Smooth muscle cell (in vitro differentiated cells): ENCODE results near the gene SESN2. TPM values are rescaled to one million over a fixed set of nuclear protein-coding genes. Genes with fewer than 3 reads are reported as not detected.
"Not testable (repeated sequence)": the region's sequence is repeated elsewhere in the genome, so short reads cannot be mapped to it uniquely, and the experiment has no call there.

ENCODE experiments used
- DNase-seq: peaks from one replicate; lab custom pipeline; 2025; ENCODE audit not compliant: unreplicated experiment; lab: John Stamatoyannopoulos, UW
- H2AFZ ChIP-seq: fragments of 200-600 bp; sonication (generic); 2 replicates; pipeline ENCODE4 v1.6.0; 2016; ENCODE audit warnings: antibody characterized with exemption, low read depth, mild to moderate bottlenecking
- H3F3A ChIP-seq: fragments of 200-600 bp; sonication (generic); 2 replicates; pipeline ENCODE4 v1.6.0; 2017; ENCODE audit warnings: antibody characterized with exemption, low read depth
- H3K27ac ChIP-seq: fragments of 200-600 bp; sonication (generic); 2 replicates; pipeline ENCODE4 v1.5.1; 2016; ENCODE audit warnings: low read depth, mild to moderate bottlenecking
- H3K27me3 ChIP-seq: fragments of 200-600 bp; sonication (generic); 2 replicates; pipeline ENCODE4 v1.6.1; 2016; ENCODE audit warnings: low read depth, mild to moderate bottlenecking
- H3K36me3 ChIP-seq: fragments of 200-600 bp; sonication (generic); 2 replicates; pipeline ENCODE4 v1.5.1; 2016; ENCODE audit warnings: low read depth
- H3K4me1 ChIP-seq: fragments of 200-600 bp; sonication (generic); 2 replicates; pipeline ENCODE4 v1.5.1; 2016; ENCODE audit warnings: low read depth
- H3K4me2 ChIP-seq: fragments of 200-600 bp; sonication (generic); 2 replicates; pipeline ENCODE4 v1.6.0; 2016; ENCODE audit warnings: mild to moderate bottlenecking
- H3K4me3 ChIP-seq: fragments of 200-600 bp; sonication (generic); 2 replicates; pipeline ENCODE4 v1.5.1; 2016; ENCODE audit warnings: mild to moderate bottlenecking
- H3K79me2 ChIP-seq: fragments of 200-600 bp; sonication (generic); 2 replicates; pipeline ENCODE4 v1.6.0; 2016; ENCODE audit warnings: low read depth, mild to moderate bottlenecking
- H3K9ac ChIP-seq: fragments of 200-600 bp; sonication (generic); 2 replicates; pipeline ENCODE4 v1.6.0; 2016; ENCODE audit warnings: low read depth
- H3K9me3 ChIP-seq: fragments of 200-600 bp; sonication (generic); replicated peaks from 2 replicates; pipeline ENCODE4 v1.5.1; 2016; ENCODE audit warnings: low read depth
- H4K20me1 ChIP-seq: fragments of 200-600 bp; sonication (generic); 2 replicates; pipeline ENCODE4 v1.6.0; 2016; ENCODE audit warnings: low read depth
- WGBS: methylation state at CpG from one replicate; pipeline ENCODE4 v1.1.7; 2016; ENCODE audit warnings: low lambda C conversion rate; 5-methylcytosine and 5-hydroxymethylcytosine counted together
- polyA plus RNA-seq: library from polyadenylated mRNA; unstranded; fragments of >200 nt; fragmentation: Nextera tagmentation; extraction: Ambion mirVana; gene quantifications from 2 replicates; pipeline ENCODE4 v1.2.1, GENCODE V29; 2016
- total RNA-seq: library from RNA; depleted of rRNA; stranded (reverse); fragments of >200 nt; gene quantifications from 2 replicates; pipeline ENCODE4 v1.2.3, GENCODE V29; 2014
- TF ChIP-seq, protein P1 (sequence below): fragments of 200-600 bp; sonication (generic); IDR thresholded peaks from 2 replicates; pipeline ENCODE4 v1.5.1; 2017; ENCODE audit warnings: borderline replicate concordance, mild to moderate bottlenecking, antibody characterized with exemption; ENCODE audit not compliant: insufficient read depth, poor library complexity, severe bottlenecking

SESN2 gene
- total and polyA plus RNA-seq, 2 experiments from 2014 or later, result 30.8 to 42.8 TPM

DNA sequence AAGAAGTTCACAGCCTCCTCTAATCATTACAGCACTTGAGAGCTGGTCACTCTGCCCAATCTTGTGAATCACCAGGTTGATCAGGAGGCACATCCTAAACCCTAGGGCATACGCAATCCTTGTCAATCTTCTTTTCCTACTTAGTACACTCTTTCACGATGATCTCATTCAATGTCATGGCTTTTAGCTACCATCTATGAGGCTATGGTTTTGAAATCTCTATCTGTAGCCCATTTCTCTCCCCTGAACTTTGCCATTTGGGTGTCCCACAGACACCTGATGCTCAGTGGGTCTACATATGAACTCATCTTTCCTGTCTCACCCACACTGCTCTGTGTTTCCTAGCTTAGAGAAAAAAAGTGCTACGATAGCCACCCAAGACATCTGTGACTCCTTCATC is 67.7 kb downstream of the SESN2 start:
- Histone ChIP-seq H3K4me3 (no peak overlapping the region), H3K9me3 (no peaks in the 10 kb centered on the region), H3K79me2 (peaks cover 3% of the 10 kb centered on the region), H2AFZ (no peak overlapping the region), H3K4me2 (no peak overlapping the region), H3K27me3 (no peaks in the 10 kb centered on the region), H3F3A (no peaks in the 10 kb centered on the region), H3K36me3 (no peaks in the 10 kb centered on the region), H3K27ac (no peak overlapping the region), H3K9ac (no peak overlapping the region), H3K4me1 (peaks cover 5% of the 10 kb centered on the region), H4K20me1 (no peaks in the 10 kb centered on the region)
- TF ChIP-seq, protein P1, sequence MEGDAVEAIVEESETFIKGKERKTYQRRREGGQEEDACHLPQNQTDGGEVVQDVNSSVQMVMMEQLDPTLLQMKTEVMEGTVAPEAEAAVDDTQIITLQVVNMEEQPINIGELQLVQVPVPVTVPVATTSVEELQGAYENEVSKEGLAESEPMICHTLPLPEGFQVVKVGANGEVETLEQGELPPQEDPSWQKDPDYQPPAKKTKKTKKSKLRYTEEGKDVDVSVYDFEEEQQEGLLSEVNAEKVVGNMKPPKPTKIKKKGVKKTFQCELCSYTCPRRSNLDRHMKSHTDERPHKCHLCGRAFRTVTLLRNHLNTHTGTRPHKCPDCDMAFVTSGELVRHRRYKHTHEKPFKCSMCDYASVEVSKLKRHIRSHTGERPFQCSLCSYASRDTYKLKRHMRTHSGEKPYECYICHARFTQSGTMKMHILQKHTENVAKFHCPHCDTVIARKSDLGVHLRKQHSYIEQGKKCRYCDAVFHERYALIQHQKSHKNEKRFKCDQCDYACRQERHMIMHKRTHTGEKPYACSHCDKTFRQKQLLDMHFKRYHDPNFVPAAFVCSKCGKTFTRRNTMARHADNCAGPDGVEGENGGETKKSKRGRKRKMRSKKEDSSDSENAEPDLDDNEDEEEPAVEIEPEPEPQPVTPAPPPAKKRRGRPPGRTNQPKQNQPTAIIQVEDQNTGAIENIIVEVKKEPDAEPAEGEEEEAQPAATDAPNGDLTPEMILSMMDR, result no peak
- WGBS, result 83% methylated on average over 3 of the region's 3 CpGs
- DNase-seq, result no peak

DNA sequence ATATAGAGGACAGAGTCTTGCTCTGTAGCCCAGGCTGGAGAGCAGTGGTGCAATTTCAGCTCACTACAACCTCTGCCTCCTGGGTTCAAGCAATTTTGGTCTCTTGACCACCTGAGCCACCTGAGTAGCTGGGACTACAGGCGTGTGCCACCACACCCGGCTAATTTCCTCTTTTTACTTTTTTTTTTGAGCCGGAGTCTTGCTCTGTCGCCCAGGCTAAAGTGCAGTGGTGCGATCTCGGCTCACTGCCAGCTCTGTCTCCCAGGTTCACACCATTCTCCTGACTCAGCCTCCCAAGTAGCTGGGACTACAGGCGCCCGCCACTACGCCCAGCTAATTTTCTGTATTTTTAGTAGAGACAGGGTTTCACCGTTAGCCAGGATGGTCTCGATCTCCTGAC is 68.1 kb downstream of the SESN2 start:
- not testable (repeated sequence) for H3K27me3 ChIP-seq, H3K9ac ChIP-seq, H3K4me1 ChIP-seq, H3K79me2 ChIP-seq, H4K20me1 ChIP-seq, H3K4me2 ChIP-seq, H3F3A ChIP-seq, H2AFZ ChIP-seq, H3K27ac ChIP-seq, H3K4me3 ChIP-seq, DNase-seq, H3K36me3 ChIP-seq, H3K9me3 ChIP-seq
- WGBS, result 98% methylated on average over 11 of the region's 11 CpGs

GRCh38 chr1:28328228-28328648 is 68.9 kb downstream of the SESN2 start:
- TF ChIP-seq, protein P1, result no peak
- H2AFZ ChIP-seq, result peak overlapping the region; percentile 92
- no peaks in the 10 kb centered on the region for H3F3A ChIP-seq
- H3K4me2 ChIP-seq, result peak overlapping the region; percentile 80
- H4K20me1 ChIP-seq, result no peaks in the 10 kb centered on the region
- no peaks in the 10 kb centered on the region for H3K9me3 ChIP-seq
- no peaks in the 10 kb centered on the region for H3K36me3 ChIP-seq
- H3K27me3 ChIP-seq, result no peaks in the 10 kb centered on the region
- WGBS, result 85% methylated on average over 7 of the region's 16 CpGs
- H3K4me1 ChIP-seq, result peaks cover 5% of the 10 kb centered on the region
- peak overlapping the region; percentile 68 for H3K4me3 ChIP-seq
- H3K9ac ChIP-seq, result no peak overlapping the region
- peaks cover 3% of the 10 kb centered on the region for H3K79me2 ChIP-seq
- peak overlapping the region; percentile 75 for H3K27ac ChIP-seq
- DNase-seq, result no peak

DNA sequence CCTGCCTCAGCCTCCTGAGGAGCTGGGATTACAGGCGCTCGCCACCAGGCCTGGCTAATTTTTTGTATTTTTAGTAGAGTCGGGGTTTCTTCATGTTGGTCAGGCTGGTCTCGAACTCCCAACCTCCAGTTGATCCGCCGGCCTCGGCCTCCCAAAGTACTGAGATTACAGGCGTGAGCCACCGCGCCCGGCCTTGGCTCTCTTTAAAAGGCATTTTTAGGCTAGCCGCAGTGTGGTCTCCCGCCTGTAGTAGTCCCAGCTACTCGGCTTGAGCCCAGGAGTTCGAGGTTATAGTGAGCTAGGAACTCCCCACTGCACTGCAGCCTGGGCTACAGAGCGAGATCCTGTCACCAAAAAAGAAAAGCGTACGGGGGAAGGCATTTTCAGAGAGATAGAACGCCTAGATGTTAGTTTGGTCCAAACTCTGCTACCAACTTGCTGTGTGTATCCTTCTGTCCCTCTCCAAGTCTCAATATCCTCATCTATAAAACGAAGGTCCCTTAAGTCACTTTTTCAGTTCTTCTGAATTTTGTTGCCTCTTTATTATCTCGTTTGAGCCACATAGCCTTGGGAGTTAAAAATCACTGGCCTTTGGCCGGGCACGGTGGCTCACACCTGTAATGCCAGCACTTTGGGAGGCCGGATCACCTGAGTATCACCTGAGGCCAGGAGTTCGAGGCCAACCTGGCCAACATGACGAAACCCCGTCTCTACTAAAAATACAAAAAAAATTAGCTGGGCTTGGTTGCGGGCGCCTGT is 70.3 kb downstream of the SESN2 start:
- Histone ChIP-seq H3F3A (no peaks in the 10 kb centered on the region), H3K9me3 (no peaks in the 10 kb centered on the region), H3K27me3 (no peaks in the 10 kb centered on the region), H3K79me2 (peaks cover 3% of the 10 kb centered on the region), H3K9ac (peak overlapping the region; percentile 85), H4K20me1 (no peaks in the 10 kb centered on the region), H3K4me2 (peak overlapping the region; percentile 80), H2AFZ (peak overlapping the region; percentile 92), H3K27ac (peak overlapping the region; percentile 75), H3K36me3 (no peaks in the 10 kb centered on the region), H3K4me3 (peak overlapping the region; percentile 68), H3K4me1 (peaks cover 5% of the 10 kb centered on the region)
- WGBS, result 53% methylated on average over 29 of the region's 29 CpGs
- TF ChIP-seq, protein P1, result no peak
- no peak for DNase-seq

Other genes starting within 250 kb of the SESN2 start
- 16.6 and 17.1 TPM in 2 replicates for gene EYA3, start 170.9 kb upstream of the SESN2 start, total RNA-seq
- 3.8 and 4.8 TPM in 2 replicates for gene EYA3, start 170.9 kb upstream of the SESN2 start, polyA plus RNA-seq
- gene PTAFR, start 82.8 kb upstream of the SESN2 start, total RNA-seq, result 0.04 and 0.49 TPM in 2 replicates
- 0.16 and 0.98 TPM in 2 replicates for gene PTAFR, start 82.8 kb upstream of the SESN2 start, polyA plus RNA-seq
- 72.3 and 76.1 TPM in 2 replicates for gene DNAJC8, start 26.5 kb upstream of the SESN2 start, total RNA-seq
- gene DNAJC8, start 26.5 kb upstream of the SESN2 start, polyA plus RNA-seq, result 105 and 114 TPM in 2 replicates
- gene ATP5IF1, start 23.4 kb upstream of the SESN2 start, total RNA-seq, result 359 and 460 TPM in 2 replicates
- gene ATP5IF1, start 23.4 kb upstream of the SESN2 start, polyA plus RNA-seq, result 547 and 550 TPM in 2 replicates
- 11.6 and 13.2 TPM in 2 replicates for gene MED18, start 69.5 kb downstream of the SESN2 start, total RNA-seq
- gene MED18, start 69.5 kb downstream of the SESN2 start, polyA plus RNA-seq, result 12.3 and 13.8 TPM in 2 replicates
- 14.1 and 20.2 TPM in 2 replicates for gene PHACTR4, start 110.2 kb downstream of the SESN2 start, total RNA-seq
- gene PHACTR4, start 110.2 kb downstream of the SESN2 start, polyA plus RNA-seq, result 15.2 and 22.2 TPM in 2 replicates
- gene RCC1, start 246.5 kb downstream of the SESN2 start, total RNA-seq, result 8.9 and 20.1 TPM in 2 replicates
- 10.5 and 16.1 TPM in 2 replicates for gene RCC1, start 246.5 kb downstream of the SESN2 start, polyA plus RNA-seq